Esophagus muscularis mucosa (tissue), 4 donors: ENCODE data around the gene GUCY2D.

Experiments
- EP300 ChIP-seq: sonication (generic); formaldehyde crosslinking; IDR thresholded peaks from one replicate; pipeline ENCODE4 v1.6.1; 2017; ENCODE audit warnings: antibody characterized with exemption
- POLR2AphosphoS5 ChIP-seq, 2 donors: sonication (generic); formaldehyde crosslinking; IDR thresholded peaks; one replicate each; pipeline ENCODE4 v1.6.1; 2017; ENCODE audit warnings: antibody characterized with exemption in 2 of 2
- TF ChIP-seq, protein P1 (sequence below), 3 experiments: fragments of 200-600 bp in 2 of 3; fragments of 450-650 bp in 1 of 3; sonication (generic) in 2 of 3; IDR thresholded peaks; one replicate each; pipeline ENCODE4 v1.5.1; 2017 to 2019; ENCODE audit warnings: antibody characterized with exemption in 3 of 3, mild to moderate bottlenecking in 2 of 3, moderate library complexity in 1 of 3

DNA sequence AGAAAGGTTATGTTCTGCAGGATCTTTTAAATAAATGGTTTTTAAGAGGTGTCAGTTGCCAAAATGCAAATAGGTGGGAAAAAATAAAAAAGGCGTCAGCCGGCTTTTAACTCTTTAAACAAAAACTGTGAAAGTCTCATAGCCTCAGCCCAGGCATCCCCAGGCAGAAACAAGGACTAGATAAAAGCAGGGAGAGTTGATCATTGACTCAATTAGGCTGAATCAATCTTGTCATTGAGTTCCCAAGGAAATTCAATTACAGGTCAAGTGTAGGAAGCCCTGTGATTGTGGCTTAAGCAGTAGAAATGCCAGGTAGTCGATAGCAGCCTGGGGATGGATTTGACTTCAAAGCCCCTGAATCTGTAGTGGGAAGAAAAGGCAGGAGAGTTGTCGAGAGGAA is 30.8 kb upstream of the GUCY2D start:
- TF ChIP-seq, protein P1, sequence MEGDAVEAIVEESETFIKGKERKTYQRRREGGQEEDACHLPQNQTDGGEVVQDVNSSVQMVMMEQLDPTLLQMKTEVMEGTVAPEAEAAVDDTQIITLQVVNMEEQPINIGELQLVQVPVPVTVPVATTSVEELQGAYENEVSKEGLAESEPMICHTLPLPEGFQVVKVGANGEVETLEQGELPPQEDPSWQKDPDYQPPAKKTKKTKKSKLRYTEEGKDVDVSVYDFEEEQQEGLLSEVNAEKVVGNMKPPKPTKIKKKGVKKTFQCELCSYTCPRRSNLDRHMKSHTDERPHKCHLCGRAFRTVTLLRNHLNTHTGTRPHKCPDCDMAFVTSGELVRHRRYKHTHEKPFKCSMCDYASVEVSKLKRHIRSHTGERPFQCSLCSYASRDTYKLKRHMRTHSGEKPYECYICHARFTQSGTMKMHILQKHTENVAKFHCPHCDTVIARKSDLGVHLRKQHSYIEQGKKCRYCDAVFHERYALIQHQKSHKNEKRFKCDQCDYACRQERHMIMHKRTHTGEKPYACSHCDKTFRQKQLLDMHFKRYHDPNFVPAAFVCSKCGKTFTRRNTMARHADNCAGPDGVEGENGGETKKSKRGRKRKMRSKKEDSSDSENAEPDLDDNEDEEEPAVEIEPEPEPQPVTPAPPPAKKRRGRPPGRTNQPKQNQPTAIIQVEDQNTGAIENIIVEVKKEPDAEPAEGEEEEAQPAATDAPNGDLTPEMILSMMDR (IDR thresholded peaks at IDR 0.05): no peak
- no peak for TF ChIP-seq EP300
- no peak for TF ChIP-seq POLR2AphosphoS5 (IDR thresholded peaks at IDR 0.05)
